Measurements from ENCODE around the gene RAD51B. TPM values are rescaled to one million over a fixed set of nuclear protein-coding genes. Genes with fewer than 3 reads are reported as not detected.

RAD51B gene
- total RNA-seq, 1 experiment from 2014 or later, result 20.0 TPM

DNA sequence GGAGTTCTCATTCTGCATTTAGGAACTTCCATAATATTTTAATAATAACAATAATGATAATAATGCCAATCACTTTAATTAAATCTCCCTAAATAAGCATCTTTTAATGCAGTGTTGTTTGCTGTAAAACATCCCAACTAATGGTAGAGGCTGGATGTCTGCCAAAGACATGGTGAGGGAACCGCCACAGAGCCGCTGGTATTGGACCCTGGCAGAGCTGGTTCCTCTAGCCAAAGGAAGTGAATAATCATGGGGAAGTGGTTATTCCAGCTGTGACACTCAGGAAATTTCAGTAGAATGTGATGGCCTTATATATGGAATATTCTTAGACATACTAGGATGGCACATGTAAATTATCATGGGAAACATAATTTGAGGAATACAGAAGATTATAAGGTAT lies 490.0 kb downstream of the RAD51B start:
- Histone ChIP-seq H4K20me1 (ENCODE audit: insufficient read depth) (no peaks in the 10 kb centered on the region), H3K9me3 (ENCODE audit: control insufficient read depth in 1 of 2, insufficient read depth in 1 of 2, low read depth in 1 of 2, low read length in 2 of 2) (no peaks in the 10 kb centered on the region), H3K4me3 (replicated peaks in 1 of 2; ENCODE audit: low read depth in 1 of 2, low read length in 2 of 2) (no peak overlapping the region), H3K79me2 (ENCODE audit: insufficient read depth, low read length) (no peaks in the 10 kb centered on the region), H3K9me2 (ENCODE audit: insufficient read depth) (no peaks in the 10 kb centered on the region), H3K4me2 (ENCODE audit: low read length) (no peak overlapping the region), H3K27ac (ENCODE audit: low read depth, low read length) (no peak overlapping the region), H2AFZ (ENCODE audit: low read depth, low read length, poor library complexity, severe bottlenecking) (no peak overlapping the region), H3K36me3 (ENCODE audit: control insufficient read depth in 1 of 2, insufficient read depth in 2 of 2, low read length in 2 of 2) (no peaks in the 10 kb centered on the region), H3K4me1 (ENCODE audit: control insufficient read depth in 1 of 2, insufficient read depth in 2 of 2, low read length in 2 of 2) (peaks cover 13 to 25% of the 10 kb centered on the region in 2 experiments; a peak in 3 of 4 replicates), H3K9ac (ENCODE audit: low read length) (no peak overlapping the region), H3K27me3 (ENCODE audit: insufficient read depth, low read length) (no peaks in the 10 kb centered on the region)
- no peak for TF ChIP-seq TCF7L2 (IDR thresholded peaks at IDR 0.05; ENCODE audit: borderline replicate concordance, extremely low read depth, insufficient read depth, insufficient read length)
- no peak for TF ChIP-seq ZFX (IDR thresholded peaks at IDR 0.05)
- TF ChIP-seq POLR2AphosphoS5 (IDR thresholded peaks at IDR 0.05; ENCODE audit: low read depth, low read length), result no peak
- no peak for TF ChIP-seq SP1 (IDR thresholded peaks at IDR 0.05; ENCODE audit: low read depth)
- TF ChIP-seq, protein P1, sequence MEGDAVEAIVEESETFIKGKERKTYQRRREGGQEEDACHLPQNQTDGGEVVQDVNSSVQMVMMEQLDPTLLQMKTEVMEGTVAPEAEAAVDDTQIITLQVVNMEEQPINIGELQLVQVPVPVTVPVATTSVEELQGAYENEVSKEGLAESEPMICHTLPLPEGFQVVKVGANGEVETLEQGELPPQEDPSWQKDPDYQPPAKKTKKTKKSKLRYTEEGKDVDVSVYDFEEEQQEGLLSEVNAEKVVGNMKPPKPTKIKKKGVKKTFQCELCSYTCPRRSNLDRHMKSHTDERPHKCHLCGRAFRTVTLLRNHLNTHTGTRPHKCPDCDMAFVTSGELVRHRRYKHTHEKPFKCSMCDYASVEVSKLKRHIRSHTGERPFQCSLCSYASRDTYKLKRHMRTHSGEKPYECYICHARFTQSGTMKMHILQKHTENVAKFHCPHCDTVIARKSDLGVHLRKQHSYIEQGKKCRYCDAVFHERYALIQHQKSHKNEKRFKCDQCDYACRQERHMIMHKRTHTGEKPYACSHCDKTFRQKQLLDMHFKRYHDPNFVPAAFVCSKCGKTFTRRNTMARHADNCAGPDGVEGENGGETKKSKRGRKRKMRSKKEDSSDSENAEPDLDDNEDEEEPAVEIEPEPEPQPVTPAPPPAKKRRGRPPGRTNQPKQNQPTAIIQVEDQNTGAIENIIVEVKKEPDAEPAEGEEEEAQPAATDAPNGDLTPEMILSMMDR (IDR thresholded peaks at IDR 0.05 in 2 of 3, conservative IDR thresholded peaks at IDR 0.05 in 1 of 3; ENCODE audit: borderline replicate concordance in 1 of 3, insufficient read depth in 1 of 3, low read depth in 2 of 3, low read length in 2 of 3), result no peak
- TF ChIP-seq, protein P2, sequence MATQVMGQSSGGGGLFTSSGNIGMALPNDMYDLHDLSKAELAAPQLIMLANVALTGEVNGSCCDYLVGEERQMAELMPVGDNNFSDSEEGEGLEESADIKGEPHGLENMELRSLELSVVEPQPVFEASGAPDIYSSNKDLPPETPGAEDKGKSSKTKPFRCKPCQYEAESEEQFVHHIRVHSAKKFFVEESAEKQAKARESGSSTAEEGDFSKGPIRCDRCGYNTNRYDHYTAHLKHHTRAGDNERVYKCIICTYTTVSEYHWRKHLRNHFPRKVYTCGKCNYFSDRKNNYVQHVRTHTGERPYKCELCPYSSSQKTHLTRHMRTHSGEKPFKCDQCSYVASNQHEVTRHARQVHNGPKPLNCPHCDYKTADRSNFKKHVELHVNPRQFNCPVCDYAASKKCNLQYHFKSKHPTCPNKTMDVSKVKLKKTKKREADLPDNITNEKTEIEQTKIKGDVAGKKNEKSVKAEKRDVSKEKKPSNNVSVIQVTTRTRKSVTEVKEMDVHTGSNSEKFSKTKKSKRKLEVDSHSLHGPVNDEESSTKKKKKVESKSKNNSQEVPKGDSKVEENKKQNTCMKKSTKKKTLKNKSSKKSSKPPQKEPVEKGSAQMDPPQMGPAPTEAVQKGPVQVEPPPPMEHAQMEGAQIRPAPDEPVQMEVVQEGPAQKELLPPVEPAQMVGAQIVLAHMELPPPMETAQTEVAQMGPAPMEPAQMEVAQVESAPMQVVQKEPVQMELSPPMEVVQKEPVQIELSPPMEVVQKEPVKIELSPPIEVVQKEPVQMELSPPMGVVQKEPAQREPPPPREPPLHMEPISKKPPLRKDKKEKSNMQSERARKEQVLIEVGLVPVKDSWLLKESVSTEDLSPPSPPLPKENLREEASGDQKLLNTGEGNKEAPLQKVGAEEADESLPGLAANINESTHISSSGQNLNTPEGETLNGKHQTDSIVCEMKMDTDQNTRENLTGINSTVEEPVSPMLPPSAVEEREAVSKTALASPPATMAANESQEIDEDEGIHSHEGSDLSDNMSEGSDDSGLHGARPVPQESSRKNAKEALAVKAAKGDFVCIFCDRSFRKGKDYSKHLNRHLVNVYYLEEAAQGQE (IDR thresholded peaks at IDR 0.05; ENCODE audit: low read depth), result no peak
- CTCF ChIA-PET, result no interaction called here
- ATAC-seq, result no peak
- RAD21 ChIA-PET (ENCODE audit: low non-redundant PET in 1 of 2, low total read pairs in 2 of 2, uncharacterized antibody in 2 of 2, unreplicated experiment in 2 of 2), result no interaction called here
- POLR2A ChIA-PET, result no interaction called here
- no peak for DNase-seq (ENCODE audit: low read depth, low spot score)
- no TSS peak for BruUV-seq (replicated peaks)
- intact Hi-C loops (cut with micrococcal nuclease), result no loop called here

Measured in HCT116 (cell line).